GM12892 (cell line): ENCODE measurements around the gene HHAT.

Source experiments
- DNase-seq: peaks from one replicate; pipeline ENCODE4 v3.0.0; 2011; ENCODE audit not compliant: insufficient read length
- FAIRE-seq: peaks from 2 replicates; lab custom pipeline; 2011; peaks lifted over from hg19 to GRCh38; lab: Jason Lieb, UNC
- POLR2A ChIP-seq: IDR thresholded peaks from 2 replicates; pipeline ENCODE4 v1.6.1; 2011; ENCODE audit warnings: low read depth, low read length, control low read depth
- POLR2AphosphoS5 ChIP-seq: IDR thresholded peaks from 2 replicates; pipeline ENCODE4 v1.6.1; 2011; ENCODE audit warnings: low read depth, low read length, control low read depth
- TAF1 ChIP-seq: IDR thresholded peaks from 2 replicates; pipeline ENCODE4 v1.6.1; 2011; ENCODE audit warnings: low read depth, mild to moderate bottlenecking, control low read depth, low read length, borderline replicate concordance

The HHAT gene

DNA sequence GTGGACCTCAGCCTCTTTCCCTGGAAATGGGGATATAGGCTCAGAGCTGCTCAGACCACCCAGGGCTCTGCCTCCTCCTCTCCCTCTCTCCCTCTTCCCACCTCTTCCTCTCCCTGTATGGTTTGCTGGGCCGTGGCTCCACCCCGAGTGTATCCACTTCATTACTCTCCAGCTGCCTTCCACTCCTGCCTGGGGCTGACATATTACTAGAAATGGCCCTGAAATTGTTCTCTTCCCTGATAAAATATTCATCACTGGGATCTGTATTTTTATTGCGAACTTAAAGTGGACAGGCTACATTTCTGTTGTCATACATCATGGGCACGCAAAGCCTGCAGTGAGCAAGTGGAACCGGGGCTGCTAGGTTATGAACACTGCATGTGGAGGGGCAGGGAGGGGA, 225.0 kb downstream of the HHAT start:
- FAIRE-seq (no peak), DNase-seq (no peak)

DNA sequence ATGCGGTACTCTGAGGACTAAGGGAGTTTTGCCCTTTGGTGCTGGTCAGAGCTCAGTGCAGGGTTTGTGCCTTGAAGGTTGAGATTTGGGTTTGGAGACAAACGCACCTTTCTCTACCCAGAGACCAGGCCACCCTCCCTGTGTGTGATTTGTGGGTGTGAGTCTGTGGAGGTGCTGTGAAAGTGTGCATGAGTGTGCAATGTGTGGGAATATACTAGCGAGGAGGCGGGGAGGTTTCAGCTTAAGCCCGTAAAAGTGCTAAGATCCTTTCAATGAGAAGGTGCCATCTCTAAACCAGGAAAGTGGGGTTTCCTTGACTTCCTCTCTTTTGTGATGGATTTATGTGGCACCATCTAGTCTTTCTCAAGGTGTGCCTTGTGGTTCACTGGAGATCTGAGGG, 225.7 kb downstream of the HHAT start:
- TF ChIP-seq POLR2A (no peak), TAF1 (no peak), POLR2AphosphoS5 (no peak)
- DNase-seq (no peak), FAIRE-seq (no peak)

More for the DNA sequence above, 225.0 kb downstream of the HHAT start:
- no peak for TF ChIP-seq POLR2AphosphoS5
- no peak for TF ChIP-seq TAF1
- TF ChIP-seq POLR2A = no peak

DNA sequence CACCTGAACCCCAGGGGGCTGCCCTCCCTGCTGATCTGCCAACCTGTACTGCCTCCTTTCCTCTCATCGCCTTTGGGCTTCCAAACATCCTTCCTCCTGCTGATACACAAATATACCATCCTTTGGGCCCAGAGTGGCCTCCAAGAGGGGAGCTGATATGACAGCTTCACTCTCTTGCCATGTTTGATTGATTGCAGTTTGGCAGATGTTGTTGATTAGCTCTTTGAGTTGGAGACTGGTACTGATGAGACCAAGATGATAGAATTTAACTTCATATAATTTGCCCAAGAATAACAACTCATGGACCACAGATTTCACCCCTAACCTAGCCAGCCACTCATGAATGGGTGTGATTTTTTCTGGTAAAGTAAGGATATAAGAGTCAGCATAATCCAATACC, 227.8 kb downstream of the HHAT start:
- DNase-seq (no peak), FAIRE-seq (no peak)
- TF ChIP-seq POLR2A (no peak), TAF1 (no peak), POLR2AphosphoS5 (no peak)

DNA sequence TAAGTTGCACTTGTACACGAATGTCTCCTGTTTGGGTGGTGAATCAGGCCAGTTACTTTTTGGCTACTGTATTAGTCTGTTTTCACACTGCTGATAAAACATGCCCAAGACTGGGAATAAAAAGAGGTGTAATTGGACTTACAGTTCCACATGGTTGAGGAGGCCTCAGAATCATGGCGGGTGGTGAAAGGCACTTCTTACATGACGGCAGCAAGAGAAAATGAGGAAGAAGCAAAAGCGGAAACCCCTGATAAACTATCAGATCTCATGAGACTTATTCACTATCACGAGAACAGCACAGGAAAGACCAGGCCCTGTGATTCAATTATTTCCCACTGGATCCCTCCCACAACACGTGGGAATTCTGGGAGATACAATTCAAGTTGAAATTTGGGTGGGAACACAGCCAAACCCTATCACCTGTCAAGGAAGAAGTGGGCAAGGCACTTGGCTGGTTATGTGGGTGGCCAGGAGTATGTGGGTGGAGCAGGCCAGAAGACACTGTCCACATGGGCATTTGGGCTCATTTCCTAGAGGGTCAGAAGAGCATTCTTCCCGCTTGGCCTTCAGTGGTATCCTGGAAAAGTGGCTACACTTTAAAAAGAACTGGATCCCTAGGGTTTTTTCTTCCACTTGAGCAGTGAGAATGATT, 228.8 kb downstream of the HHAT start:
- no peak for DNase-seq
- TF ChIP-seq TAF1 (no peak), POLR2A (no peak), POLR2AphosphoS5 (no peak)
- FAIRE-seq = peak; percentile 24

DNA sequence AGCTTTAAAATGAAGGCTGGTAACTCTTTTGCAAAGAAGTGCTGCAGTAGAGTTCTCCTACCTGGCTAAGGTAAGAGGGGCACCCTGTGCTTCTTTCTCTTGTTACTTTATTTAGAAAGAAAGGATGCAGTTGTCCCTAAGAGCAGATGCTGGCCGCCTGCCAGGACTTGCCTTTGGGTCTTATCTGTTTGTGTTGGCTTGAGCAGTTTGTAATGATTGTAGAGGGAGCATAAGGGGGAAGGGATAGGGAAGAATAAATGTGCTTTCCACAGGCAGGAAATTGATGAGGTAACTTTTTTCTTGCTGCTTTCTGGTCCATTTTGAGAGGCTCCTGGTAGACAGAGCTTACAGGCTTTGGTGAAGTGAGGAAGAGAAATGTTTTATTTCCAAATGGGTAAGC, 229.6 kb downstream of the HHAT start:
- DNase-seq (no peak), FAIRE-seq (no peak)
- TF ChIP-seq POLR2AphosphoS5 (no peak), POLR2A (no peak), TAF1 (no peak)

DNA sequence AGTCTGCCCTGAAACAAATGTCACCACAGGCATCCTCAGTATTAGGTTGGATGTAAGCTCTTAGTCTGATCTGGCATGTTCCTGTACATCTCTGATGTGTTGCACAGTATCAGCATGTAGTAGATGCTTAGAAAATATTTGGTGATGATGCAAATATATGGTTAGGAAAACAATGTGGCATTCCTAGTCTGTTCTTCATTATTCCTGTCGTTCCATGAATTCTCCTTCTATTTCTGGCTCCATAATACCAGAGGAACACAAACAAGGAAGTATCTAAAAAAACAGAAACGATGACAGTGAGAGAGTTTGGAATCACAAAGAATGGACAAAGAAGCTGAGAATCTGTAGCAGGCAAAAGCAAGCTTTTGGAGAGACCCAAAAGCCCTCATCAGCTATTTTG, 236.6 kb downstream of the HHAT start:
- DNase-seq = no peak
- no peak for TF ChIP-seq POLR2AphosphoS5
- no peak for TF ChIP-seq TAF1
- no peak for TF ChIP-seq POLR2A
- no peak for FAIRE-seq

DNA sequence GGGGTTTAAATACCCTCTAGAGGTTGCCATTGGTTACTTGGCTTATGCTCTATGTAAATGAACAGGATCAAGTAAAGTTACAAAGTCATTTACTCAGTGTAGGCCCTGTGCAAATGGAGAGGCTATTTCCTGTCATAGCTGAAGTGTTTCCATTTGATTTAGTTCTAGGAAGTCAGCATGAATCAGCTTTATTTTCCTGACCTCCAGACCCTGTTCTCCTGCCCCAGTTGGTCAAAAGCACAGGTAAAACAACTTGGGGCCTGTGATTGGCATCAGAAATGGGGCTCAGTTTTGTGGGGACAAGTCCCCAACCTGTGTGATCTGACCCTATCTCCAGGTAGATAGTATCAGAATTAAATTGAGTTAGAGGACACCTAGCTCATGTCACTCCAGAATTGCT, 239.9 kb downstream of the HHAT start:
- FAIRE-seq = no peak
- DNase-seq = no peak
- TF ChIP-seq TAF1 (no peak), POLR2AphosphoS5 (no peak), POLR2A (no peak)

DNA sequence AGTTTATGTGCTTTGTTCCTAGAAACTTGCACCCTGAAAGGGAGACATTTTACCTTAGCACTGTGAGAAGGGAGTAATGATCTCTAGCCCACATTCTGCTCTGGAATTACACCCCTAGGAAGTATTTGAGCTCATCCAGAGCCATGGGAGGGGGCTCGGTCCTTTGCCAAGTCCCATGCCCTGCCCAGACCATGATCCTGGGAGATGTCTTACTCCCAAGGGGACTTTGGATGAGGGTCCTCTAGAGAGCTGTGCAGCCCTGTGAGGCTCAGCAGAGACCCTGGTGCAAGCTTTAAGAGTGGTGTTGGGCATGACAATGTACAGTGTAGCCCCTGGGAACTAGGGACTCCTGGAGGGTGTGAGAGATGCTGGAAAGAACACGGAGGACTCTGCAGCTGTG, 241.4 kb downstream of the HHAT start:
- no peak for FAIRE-seq
- TF ChIP-seq POLR2AphosphoS5 (no peak), POLR2A (no peak), TAF1 (no peak)
- no peak for DNase-seq

DNA sequence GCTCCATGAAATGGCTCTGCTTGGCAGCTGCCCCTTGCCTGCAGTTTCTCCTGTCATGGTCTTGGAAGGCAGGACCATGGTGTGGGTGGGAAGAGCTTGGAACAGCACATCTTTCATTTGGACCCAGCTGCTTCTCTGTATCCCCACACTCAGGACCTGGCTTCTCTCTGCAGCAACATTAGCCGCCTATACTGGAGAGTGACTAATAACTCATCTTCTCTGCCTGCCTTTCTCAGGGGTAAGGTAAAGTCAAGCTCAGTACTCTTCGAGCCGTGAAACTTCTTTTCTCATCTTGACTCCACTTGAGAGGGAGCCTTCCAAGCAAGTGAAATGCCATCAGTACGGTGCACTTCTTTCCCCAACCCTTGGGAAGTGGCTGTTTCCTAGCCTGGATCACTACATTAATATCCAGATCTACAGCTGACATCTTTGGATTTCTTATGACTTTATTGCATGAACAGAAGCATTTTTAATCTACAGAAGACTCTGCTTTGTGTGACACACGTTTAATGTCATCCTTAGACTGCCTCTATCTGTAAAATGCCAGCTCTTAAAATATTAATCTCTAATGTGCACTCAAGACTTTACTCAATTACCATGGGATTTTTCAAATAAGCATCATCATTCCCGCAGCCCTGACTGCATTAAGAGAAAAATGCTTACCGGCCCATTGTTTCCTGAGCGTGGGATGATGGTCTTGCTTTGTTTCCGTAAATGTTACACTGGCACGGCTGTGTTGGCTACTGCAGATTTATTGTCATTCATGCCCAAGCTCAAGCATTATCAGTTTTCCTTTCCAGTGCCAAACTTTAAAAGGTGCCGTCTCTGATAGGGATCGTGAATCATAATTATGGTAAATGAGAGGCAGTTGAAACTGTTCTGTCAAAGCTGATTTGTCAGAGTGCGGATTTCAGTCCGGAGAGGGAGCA, 242.9 kb downstream of the HHAT start:
- FAIRE-seq (no peak), DNase-seq (no peak)
- no peak for TF ChIP-seq TAF1
- no peak for TF ChIP-seq POLR2AphosphoS5
- TF ChIP-seq POLR2A = no peak

DNA sequence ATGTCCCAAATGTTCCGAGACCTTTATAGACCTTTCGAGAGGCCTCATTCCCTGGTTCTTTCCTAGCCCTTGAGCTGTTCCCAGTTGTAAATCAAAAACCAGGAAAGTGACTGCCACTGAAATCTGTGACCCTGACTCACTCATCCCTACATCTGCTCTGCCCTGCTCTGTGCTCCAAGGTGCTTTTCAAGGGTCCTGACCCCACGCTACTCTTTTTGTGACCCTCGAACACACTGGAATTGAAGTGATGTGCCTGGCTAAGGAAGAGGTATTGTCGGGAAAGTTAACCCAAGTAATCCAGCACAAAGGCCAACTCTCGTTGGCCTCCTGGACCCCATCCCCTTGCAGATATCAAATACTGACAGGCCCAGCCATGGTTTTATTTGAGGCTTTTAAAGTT, 244.4 kb downstream of the HHAT start:
- TF ChIP-seq TAF1 (no peak), POLR2AphosphoS5 (no peak), POLR2A (no peak)
- DNase-seq = no peak
- FAIRE-seq = no peak

DNA sequence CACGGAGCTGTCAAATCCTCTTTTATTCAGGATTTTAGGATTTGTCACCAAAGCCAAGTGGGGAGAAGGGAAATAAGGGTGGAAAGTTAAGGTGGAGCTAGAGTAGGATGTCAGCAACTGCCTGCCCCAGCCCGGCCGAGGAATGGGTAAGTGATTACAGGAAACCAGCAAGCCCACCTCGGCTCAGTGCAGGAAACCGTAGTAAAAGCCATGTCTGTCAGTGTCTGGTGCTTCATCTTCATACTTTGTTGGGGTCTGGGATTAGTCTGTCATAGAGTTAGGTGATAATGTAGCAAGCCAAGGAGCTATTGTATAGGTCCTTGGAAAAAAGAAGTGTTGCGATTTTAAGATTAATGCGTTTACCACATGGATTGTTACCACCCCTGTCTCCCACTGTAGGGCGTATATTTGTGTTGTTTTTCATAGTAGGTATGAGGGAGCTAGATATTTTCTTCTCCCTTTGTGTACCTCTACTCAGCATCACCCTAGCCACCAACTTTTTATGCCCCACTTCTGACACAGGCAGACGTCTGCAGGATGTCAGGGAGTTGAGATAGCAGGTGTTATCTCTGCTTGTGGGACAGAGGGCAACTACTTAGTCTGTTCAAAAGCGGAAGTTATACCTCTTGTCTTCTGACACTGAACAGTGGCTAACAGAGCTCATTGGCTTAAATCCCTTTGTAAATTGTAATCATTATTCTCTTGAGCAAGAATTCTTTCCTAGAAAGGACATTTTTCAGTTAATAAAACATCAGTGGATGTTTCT, 253.7 kb downstream of the HHAT start:
- TF ChIP-seq POLR2A (no peak), TAF1 (no peak), POLR2AphosphoS5 (no peak)
- FAIRE-seq = no peak

DNA sequence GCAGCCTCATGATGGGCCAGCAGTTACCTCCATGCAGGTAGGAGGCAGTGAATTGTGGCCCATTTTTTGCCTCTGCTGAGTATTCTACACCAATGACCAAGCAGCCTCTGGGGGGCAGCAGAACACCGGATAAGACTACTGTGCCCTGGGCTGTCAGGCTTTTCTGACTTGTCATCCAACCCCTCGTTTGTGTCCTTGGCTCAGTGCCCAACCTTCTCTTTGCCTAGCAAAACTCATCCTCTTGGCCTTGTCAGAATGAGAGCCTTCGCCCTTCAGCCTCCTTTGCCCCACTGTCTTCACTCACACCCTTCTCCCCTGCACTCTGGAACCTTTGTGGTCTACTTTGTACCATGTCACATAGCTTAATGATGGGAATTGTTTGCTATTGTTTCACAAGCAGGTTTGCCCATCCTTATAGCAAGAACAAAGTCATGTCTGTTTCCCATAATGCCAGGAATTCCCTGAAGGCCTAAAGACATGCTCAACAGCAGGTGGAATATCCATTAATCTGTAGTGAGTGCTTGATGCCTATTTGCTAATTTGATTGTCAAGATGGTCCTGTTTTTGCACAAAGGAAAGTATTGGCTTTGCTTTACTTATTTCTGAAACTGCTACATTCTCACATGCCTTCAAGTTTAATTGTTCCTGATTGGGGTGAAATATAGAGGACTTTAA, 255.9 kb downstream of the HHAT start:
- FAIRE-seq (peak; percentile 88), DNase-seq (peak; percentile 29)
- TF ChIP-seq POLR2A = no peak
- TF ChIP-seq POLR2AphosphoS5 = no peak
- TF ChIP-seq TAF1 = no peak

More for the DNA sequence above, 253.7 kb downstream of the HHAT start:
- no peak for DNase-seq
